PC-3 (cell line): ENCODE results near the gene SPATA32.

Experiments used
- CTCF ChIP-seq: fragments of 300-600 bp; sonication (generic); conservative IDR thresholded peaks from 2 replicates; pipeline ENCODE4 v1.5.1; 2017; ENCODE audit warnings: antibody characterized with exemption, low read depth, mild to moderate bottlenecking, low read length
- EZH2 ChIP-seq: fragments of 300-600 bp; sonication (generic); IDR thresholded peaks from one replicate; pipeline ENCODE4 v1.6.1; 2017; ENCODE audit warnings: antibody characterized with exemption, mild to moderate bottlenecking, low read length; ENCODE audit not compliant: unreplicated experiment

GRCh38 chr17:45283711-45284110 lies 21.8 kb upstream of the SPATA32 start:
- TF ChIP-seq CTCF, result no peak
- TF ChIP-seq EZH2, result no peak
